ENCODE data around the gene NDUFA11.
"Not testable (repeated sequence)": the region's sequence is repeated elsewhere in the genome, so short reads cannot be mapped to it uniquely, and the experiment has no call there.

NDUFA11 gene

DNA sequence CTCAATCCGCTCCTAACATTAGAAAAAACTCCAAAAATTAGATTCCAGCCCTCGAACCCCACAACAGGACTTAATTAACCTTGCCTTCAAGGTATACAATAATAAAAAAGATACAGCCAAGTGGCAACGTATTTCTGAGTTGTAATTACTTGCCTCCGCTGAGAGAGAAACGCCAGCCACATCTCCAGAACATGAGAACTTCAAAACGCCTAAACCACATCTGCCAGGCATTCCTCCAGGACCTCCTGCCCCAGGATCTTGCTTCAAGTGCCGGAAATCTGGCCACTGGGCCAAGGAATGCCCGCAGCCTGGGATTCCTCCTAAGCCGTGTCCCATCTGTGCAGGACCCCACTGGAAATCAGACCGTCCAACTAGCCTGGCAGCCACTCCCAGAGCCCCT, 49.5 kb downstream of the NDUFA11 start:
- not testable (repeated sequence) for H3K27me3 ChIP-seq (ENCODE audit: control insufficient read depth in 1 of 2, insufficient read depth in 2 of 2, low read length in 2 of 2); H3K4me1 ChIP-seq (ENCODE audit: control insufficient read depth, insufficient read depth, low read length); H3K36me3 ChIP-seq (ENCODE audit: control insufficient read depth in 2 of 2, insufficient read depth in 2 of 2, low read length in 2 of 2); H3K9ac ChIP-seq (ENCODE audit: low read length in 2 of 2); H3K4me3 ChIP-seq (ENCODE audit: low read length in 2 of 2); H3K9me3 ChIP-seq (ENCODE audit: control insufficient read depth in 2 of 2, low read length in 2 of 2); H3K27ac ChIP-seq (ENCODE audit: low read length)

- Histone ChIP-seq H3K27ac (ENCODE audit: low read length) (no peak within 1 kb of the TSS), H3K9ac (ENCODE audit: low read length in 2 of 2) (no peak within 1 kb of the TSS), H3K36me3 (ENCODE audit: control insufficient read depth in 2 of 2, insufficient read depth in 2 of 2, low read length in 2 of 2) (no peaks in the 10 kb centered on the region), H3K4me1 (ENCODE audit: control insufficient read depth, insufficient read depth, low read length) (peaks cover 6% of the 10 kb centered on the region), H3K27me3 (ENCODE audit: control insufficient read depth in 1 of 2, insufficient read depth in 2 of 2, low read length in 2 of 2) (no peaks in the 10 kb centered on the region), H3K9me3 (ENCODE audit: control insufficient read depth in 2 of 2, low read length in 2 of 2) (no peaks in the 10 kb centered on the region), H3K4me3 (ENCODE audit: low read length in 2 of 2) (no peak within 1 kb of the TSS)
These were observed 52.3 kb downstream of the NDUFA11 start, which contains the start of gene FUT3 for GRCh38 chr19:5851302-5851701. FUT3 (minus strand) TSS chr19:5851449.

DNA sequence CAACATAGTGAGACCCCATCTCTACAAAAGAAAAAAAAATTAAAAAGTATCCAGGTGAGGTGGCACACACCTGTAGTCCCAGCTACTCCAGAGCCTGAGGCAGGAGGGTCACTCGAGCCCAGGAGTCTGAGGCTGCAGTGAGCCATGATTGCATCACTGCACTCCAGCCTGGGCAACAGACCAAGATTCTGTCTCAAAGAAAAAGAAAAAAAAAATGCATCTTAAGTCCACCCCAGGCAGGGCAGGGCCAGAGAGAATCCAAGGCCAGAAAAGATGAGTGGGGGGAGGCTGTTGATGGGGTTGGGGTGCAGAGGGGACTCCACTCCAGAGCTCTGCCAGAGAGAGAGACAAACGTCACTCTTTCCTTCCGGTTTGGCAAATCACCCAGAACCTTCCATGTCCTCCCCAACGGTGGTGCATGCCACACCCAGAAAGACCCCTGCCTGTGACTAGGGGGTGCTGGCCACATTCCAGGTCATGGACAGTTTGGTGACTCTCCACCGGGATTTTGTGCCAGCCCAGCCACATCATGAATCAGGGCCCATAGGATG, 52.8 kb downstream of the NDUFA11 start:
- H3K9me3 ChIP-seq (ENCODE audit: control insufficient read depth in 2 of 2, low read length in 2 of 2): no peaks in the 10 kb centered on the region
- peaks cover 6% of the 10 kb centered on the region for H3K4me1 ChIP-seq (ENCODE audit: control insufficient read depth, insufficient read depth, low read length)
- no peaks in the 10 kb centered on the region for H3K36me3 ChIP-seq (ENCODE audit: control insufficient read depth in 2 of 2, insufficient read depth in 2 of 2, low read length in 2 of 2)
- H3K9ac ChIP-seq (ENCODE audit: low read length in 2 of 2): no peak overlapping the region
- no peak overlapping the region for H3K4me3 ChIP-seq (ENCODE audit: low read length in 2 of 2)
- no peak overlapping the region for H3K27ac ChIP-seq (ENCODE audit: low read length)
- no peaks in the 10 kb centered on the region for H3K27me3 ChIP-seq (ENCODE audit: control insufficient read depth in 1 of 2, insufficient read depth in 2 of 2, low read length in 2 of 2)

DNA sequence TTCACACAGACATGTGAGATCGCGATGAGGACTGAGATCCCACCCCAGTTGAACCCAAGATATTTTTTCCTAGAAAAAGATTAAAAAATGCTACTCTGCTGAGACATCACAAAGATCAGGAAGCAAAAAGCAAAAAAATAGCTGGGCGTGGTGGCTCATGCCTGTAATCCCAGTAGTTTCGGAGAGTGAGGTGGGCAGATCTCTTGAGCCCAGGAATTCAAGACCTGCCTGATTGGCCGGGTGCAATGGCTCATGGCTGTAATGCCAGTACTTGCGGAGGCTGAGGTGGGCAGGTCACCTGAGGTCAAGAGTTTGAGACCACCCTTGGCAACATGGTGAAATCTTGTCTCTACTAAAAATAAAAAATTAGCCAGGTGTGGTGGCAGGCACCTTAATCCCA, 53.4 kb downstream of the NDUFA11 start:
- Histone ChIP-seq H3K9me3 (ENCODE audit: control insufficient read depth in 2 of 2, low read length in 2 of 2) (no peaks in the 10 kb centered on the region), H3K36me3 (ENCODE audit: control insufficient read depth in 2 of 2, insufficient read depth in 2 of 2, low read length in 2 of 2) (no peaks in the 10 kb centered on the region), H3K27ac (ENCODE audit: low read length) (no peak overlapping the region), H3K4me1 (ENCODE audit: control insufficient read depth, insufficient read depth, low read length) (peaks cover 6% of the 10 kb centered on the region), H3K4me3 (ENCODE audit: low read length in 2 of 2) (no peak overlapping the region), H3K9ac (ENCODE audit: low read length in 2 of 2) (no peak overlapping the region), H3K27me3 (ENCODE audit: control insufficient read depth in 1 of 2, insufficient read depth in 2 of 2, low read length in 2 of 2) (no peaks in the 10 kb centered on the region)

DNA sequence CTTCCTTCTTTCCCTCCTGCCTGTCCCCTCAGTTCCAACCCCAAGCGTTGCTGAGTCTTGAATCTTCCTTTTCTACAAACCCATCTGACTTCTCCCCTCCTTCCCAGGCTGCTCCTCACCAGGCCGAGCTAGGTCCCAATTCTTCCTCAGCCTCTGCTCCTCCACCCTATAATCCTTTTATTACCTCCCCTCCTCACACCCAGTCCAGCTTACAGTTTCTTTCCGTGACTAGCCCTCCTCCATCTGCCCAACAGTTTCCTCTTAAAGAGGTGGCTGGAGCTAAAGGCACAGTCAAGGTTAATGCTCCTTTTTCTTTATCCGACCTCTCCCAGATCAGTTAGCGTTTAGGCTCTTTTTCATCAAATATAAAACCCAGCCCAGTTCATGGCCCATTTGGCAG, 55.0 kb downstream of the NDUFA11 start:
- not testable (repeated sequence) for H3K27me3 ChIP-seq (ENCODE audit: control insufficient read depth in 1 of 2, insufficient read depth in 2 of 2, low read length in 2 of 2); H3K27ac ChIP-seq (ENCODE audit: low read length); H3K36me3 ChIP-seq (ENCODE audit: control insufficient read depth in 2 of 2, insufficient read depth in 2 of 2, low read length in 2 of 2); H3K4me1 ChIP-seq (ENCODE audit: control insufficient read depth, insufficient read depth, low read length); H3K4me3 ChIP-seq (ENCODE audit: low read length in 2 of 2); H3K9me3 ChIP-seq (ENCODE audit: control insufficient read depth in 2 of 2, low read length in 2 of 2); H3K9ac ChIP-seq (ENCODE audit: low read length in 2 of 2)

DNA sequence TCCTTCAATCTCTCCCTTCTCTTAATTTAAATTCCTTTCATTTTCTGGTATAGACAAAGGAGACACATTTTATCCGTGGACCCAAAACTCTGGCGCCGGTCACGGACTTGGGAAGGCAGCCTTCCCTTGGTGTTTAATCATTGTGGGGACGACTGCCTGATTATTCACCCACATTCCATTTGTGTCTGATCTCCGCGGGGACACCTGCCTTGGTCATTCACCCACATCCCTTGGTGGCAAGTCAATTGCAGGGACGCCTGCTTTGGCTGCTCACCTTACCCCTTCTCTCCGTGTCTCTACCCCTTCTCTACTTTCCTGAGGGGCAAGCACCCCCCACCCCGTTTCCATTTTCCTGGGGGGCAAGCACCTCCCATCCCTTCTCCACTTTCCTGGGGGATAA, 55.7 kb downstream of the NDUFA11 start:
- H3K27ac ChIP-seq (ENCODE audit: low read length); H3K27me3 ChIP-seq (ENCODE audit: control insufficient read depth in 1 of 2, insufficient read depth in 2 of 2, low read length in 2 of 2); H3K9me3 ChIP-seq (ENCODE audit: control insufficient read depth in 2 of 2, low read length in 2 of 2); H3K36me3 ChIP-seq (ENCODE audit: control insufficient read depth in 2 of 2, insufficient read depth in 2 of 2, low read length in 2 of 2); H3K9ac ChIP-seq (ENCODE audit: low read length in 2 of 2); H3K4me3 ChIP-seq (ENCODE audit: low read length in 2 of 2); H3K4me1 ChIP-seq (ENCODE audit: control insufficient read depth, insufficient read depth, low read length): not testable (repeated sequence)

All from stomach smooth muscle (tissue), 2 donors.